T follicular helper cell (primary cell): ENCODE results near the gene GABBR2.
"Not testable (repeated sequence)": the region's sequence is repeated elsewhere in the genome, so short reads cannot be mapped to it uniquely, and the experiment has no call there.

Experiments
- DNase-seq: peaks from one replicate; pipeline ENCODE4 v3.0.0-alpha.2; 2020; ENCODE audit warnings: low read depth

Gene GABBR2

DNA sequence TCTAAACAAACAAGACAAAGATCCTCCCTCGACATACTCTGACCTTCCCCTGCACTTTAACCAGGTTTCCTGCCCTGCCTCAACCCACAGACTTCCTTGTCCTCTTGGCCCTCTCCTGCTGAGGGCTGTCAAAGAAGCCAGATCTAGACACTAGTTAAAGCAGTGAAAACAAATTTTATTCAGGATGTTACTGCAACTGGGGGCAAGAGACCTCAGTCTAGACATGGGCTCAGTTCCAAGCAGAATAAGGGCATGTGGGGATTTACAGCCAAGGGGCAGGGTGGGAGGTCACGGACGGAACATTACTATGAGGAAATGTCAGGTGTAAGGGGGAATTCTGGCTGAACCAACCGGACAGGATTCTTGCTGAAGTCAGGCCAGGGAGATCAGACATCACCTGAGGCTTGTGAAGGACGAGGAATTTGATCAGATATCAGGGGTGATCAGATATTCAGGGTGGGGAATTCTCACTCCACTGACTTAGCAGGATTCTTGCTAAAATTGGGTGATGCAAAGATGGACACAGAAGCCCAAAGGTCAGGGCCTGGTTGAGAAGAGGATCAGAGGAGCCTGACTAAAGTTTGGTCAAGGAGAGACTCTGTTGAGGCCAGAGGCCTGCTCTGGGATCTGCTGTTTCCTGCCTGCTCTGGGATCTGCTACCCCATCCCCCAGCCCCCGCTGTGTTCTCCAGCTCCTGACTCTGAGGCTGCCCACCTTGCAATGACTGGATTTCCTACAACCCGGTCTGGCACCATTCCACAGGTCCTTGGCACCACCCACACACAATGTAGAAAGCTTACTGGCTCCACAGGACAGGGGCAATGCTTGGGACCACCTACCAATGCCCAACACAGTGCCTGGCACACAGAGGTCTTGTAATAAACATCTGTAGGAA, 21.5 kb downstream of the GABBR2 start:
- DNase-seq: no peak

DNA sequence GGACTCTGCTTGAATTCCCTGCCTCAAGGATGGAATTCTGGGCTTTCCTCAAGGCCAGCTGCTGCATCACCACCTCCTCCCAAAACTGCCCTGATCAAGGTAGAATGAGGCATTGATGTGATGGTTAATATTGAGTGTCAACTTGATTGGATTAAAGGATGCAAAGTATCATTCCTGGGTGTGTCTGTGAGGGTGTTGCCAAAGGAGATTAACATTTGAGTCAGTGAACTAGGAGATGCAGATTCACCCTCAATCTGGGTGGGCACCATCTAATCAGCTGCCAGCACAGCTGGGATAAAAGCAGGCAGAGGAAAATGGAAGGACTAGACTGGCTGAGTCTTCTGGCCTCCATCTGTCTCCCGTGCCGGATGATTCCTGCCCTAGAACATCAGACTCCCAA, 23.9 kb downstream of the GABBR2 start:
- not testable (repeated sequence) for DNase-seq

DNA sequence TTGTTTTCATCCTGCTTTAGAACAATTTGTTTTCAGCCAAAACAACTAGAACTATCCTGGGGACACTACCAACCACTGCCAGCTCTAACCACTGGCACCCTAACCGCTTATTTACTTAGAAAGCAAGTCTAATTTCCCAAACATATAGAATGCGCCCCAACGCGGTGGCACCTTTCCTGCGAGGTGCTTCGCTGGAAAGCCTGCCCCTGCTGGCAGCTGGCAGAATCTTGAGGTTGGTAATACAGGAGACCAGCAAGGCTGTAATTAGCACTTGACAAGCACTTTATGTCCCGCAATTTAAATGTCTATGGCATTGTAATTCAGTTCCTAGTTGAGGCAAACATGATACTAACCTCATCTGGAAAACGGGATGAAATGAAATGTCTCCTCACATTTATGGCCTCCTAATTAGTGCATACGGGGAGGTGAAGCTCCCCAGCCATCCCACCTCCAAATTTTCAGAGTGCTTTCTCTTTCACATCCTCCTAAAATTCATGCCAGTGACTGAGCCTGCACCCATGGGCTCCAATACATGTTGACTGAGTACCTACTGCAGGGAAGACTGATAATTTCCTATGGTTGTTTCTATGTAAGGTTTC, 30.4 kb downstream of the GABBR2 start:
- DNase-seq: no peak

DNA sequence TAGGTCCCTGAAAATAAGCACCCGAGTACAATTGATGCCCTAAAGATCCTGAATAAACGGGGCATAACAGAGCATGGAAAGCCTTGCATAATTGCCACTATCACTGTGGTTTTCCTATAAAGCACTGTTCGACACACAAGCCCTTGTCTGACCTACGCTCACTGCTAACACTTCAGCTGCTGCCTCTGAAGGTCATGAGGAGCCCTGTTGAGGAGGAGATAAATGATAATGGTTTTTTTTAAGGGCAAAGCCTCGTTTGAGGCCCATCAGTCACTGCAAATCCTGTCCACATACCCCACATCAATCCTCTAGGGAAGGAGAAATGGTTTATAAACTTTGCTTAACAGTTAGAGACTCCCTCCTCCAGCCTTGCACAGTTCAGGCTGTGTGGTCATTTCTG, 35.1 kb downstream of the GABBR2 start:
- no peak for DNase-seq

DNA sequence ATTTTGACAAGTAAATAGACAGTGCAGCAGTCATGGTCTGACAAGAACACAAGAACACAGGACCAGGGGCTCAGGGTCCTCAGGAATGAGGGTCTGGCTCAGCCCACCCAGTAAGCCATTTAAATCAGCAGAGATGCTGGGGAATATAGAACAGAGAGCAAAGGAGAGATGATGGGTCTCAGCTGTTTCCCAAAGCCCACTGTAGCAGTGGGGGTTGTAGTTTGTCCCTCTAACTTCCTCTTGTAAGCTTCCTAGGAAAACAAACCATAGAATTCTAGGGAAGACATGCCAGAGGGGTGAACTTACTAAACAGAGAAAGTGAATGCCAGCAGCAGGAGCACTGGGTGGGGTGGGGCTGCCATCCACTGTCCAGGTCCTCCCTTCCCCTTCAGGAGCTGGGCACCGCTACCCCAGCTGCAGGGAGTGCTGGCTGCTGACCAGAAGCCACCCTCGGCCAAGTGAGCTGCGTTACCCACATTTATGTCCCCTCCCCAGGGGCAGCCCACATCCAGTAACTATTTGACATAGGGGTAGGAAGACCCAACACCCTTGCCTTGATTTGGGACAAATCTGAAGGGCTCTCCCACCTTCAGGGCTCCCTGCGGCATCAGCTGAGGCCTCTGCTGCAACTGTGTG, 41.6 kb downstream of the GABBR2 start:
- DNase-seq: no peak

DNA sequence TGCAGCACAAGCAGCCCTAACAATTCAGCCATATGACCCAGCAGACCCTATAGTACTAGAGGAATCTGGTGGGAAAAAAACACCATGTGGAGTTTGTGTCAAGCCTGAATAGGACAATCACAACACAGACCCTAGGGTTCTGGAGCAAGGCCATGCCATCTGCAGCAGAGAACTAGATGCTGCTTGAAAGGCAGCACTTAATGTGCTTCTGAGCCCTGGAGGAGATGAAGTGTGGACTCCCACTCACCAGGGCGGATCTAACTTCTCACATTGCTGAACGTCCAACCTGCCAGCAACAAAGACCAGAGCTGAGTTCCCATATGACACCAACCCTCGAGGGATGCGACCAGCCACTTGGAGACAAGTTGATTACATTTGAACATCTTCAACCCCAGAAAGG, 43.2 kb downstream of the GABBR2 start:
- DNase-seq: no peak

DNA sequence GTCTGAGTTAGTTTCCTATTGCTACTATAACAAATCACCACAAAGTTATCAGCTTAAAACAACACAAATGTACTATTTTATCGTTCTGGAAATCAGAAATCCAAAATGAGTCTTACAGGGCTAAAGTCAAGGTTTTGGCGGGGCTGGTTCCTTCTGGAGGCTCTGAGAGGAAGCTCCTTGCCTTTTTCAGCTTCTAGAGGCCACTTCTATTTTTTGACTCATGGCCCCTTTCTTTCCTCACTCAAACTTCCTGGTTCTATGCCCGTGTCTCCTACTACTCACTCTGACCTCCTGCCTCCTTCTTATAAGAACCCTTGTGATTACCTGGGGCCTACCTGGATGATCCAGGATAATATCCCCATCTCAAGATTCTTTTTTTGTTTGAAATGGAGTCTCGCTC, 48.2 kb downstream of the GABBR2 start:
- DNase-seq: no peak

DNA sequence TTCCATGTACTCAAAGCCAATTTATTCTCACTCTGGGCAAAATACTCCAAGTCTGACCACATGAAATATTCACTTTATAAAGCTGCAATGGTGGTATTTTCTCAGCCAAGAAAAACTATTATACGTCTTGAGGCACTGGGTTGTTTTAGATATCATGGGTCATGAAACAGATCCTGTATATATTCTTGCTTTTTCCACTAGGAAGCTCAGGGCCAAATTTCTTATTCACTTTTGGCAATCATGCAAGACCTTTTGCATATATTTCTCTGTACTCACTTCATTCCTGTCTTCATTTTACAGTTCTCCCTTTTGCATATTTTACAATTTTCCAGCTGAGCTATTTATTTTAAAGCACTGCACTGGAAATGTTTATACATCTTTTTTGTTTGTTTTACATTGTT, 49.8 kb downstream of the GABBR2 start:
- no peak for DNase-seq

DNA sequence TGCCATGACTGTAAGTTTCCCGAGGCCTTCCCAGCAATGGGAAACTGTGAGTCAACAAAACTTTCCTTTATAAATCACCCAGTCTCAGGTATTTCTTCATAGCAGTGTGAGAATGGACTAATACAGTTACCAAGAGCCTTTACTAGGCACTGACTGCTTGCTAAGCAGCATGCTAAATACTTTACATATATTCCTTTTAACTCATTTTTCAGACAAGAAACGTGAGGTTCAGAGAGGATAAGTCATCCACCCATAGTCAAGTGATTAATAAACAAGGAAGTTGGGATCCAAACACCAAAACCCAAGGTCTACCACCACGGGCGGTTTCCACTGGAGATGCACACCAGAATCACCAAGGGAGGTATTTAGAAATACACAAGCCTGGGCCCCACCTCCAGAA, 50.8 kb downstream of the GABBR2 start:
- no peak for DNase-seq

DNA sequence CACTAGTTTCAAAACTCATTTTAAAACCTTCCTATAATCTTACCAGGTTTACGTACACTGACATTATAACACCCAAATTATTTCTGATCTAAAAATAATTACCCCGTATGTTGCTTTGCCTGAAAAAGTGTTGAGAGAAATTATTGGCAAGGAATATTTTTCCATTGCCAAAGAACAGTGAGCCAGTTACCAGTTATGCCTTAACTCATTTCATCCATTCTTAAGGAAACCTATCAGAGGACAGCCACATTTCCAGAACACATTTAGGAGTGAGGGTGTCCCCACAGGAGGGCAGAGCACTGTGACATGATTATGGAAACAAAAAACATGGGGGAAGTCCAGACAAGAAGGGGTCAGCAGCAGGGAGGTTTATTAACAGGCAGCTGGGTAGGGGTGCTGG, 52.2 kb downstream of the GABBR2 start:
- no peak for DNase-seq

DNA sequence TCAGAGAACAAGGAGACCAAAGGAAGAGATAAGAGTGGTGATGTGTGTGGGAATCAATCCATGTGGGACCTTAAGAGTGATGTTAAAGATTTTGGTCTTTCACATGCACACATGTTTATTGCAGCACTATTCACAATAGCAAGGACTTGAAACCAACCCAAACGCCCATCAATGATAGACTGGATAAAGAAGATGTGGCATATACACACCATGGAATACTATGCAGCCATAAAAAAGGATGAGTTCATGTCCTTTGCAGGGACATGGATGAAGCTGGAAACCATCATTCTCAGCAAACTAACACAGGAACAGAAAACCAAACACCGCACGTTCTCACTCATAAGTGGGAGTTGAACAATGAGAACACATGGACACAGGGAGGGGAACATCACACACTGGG, 53.3 kb downstream of the GABBR2 start:
- not testable (repeated sequence) for DNase-seq

DNA sequence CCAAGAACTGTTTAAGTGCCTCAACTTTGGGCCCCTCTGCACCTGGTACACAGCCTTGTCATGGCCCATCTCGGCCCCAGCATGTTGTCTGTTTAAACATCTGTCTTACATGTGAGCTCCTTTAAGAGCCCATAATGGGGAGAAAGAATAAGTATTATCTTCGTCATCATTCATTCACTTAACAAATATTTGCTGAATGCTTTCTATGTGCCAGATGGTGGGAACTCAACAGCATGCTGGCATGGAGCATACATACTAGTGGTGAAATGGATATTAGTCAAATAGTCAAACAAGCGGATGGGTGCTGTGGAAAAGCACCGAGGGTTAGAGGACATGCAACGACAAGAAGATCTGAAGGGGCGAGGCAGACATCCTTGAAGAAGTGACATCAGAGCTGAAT, 54.5 kb downstream of the GABBR2 start:
- no peak for DNase-seq

DNA sequence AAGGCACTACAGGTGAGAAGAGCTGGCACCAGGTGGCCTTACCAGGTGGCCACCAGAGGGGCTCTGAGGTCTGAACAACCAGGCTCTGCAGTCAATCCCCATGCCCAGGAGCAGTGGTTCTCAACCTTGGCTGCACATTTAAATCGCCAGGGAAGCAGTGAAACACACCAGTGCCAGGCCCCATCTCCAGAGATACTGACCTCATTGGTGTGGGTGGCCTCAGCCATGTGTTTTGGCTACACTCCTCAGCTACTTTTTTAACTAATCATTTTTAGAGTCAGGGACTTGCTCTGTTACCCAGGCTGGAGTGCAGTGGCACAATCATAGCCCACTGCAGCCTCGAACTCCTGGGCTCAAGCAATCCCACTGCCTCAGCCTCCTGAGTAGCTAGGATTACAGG, 56.0 kb downstream of the GABBR2 start:
- DNase-seq: no peak

DNA sequence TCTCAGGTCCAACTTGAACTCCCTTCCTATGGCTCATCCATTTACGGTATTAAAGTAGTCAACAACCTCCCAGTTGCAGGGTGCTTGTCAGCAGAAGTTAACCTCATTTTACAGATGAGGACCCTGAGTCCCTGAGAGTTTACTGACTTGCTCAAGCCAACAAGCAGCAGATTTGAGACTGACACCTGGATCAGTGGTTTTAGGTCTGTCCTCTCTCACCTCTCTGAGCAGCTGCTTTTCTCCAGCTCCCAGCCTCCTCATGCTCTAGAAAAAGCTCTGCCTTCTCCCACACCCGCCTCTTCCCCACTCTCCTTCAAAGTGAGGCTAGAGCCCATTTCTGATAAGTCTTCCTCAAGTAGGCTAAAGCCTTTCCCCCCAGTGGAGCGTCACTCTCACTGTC, 56.4 kb downstream of the GABBR2 start:
- DNase-seq: no peak

DNA sequence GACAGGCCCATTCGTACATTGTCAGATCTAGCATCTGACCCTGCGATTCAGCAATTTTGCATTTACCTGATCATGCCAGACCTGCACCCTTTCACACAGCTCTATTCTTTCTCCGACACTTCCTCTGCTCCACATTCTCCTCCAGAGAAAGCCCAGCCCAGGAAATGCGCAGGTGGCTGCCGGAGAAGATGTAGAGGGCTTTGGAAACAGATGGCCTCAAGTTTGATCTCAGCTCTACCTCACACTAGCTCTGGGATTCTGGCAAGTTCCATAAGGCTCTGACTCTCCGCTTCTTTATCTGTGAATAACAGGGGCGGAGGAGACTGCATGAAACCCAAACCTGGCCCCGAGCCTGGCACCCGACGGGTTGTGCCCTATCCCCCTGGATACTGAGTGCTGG, 61.5 kb downstream of the GABBR2 start:
- no peak for DNase-seq

DNA sequence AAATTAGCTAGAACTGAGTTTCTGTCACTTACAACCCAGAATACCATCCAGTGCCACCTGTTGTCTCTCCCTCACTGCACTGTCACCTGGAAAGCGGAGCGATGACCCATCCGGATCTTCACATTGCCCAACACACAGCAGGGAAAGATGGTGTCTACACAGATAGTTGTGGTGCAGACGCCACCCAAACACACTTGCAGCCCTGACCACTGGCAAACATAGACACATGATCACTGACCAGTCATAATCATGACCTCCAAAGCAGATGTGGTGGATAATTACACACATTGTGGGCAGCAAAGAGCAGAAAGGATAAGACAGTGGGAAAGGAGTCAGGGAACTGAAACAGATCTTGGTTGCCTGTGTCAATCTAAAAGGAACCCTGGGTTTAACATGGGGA, 64.7 kb downstream of the GABBR2 start:
- DNase-seq: no peak

DNA sequence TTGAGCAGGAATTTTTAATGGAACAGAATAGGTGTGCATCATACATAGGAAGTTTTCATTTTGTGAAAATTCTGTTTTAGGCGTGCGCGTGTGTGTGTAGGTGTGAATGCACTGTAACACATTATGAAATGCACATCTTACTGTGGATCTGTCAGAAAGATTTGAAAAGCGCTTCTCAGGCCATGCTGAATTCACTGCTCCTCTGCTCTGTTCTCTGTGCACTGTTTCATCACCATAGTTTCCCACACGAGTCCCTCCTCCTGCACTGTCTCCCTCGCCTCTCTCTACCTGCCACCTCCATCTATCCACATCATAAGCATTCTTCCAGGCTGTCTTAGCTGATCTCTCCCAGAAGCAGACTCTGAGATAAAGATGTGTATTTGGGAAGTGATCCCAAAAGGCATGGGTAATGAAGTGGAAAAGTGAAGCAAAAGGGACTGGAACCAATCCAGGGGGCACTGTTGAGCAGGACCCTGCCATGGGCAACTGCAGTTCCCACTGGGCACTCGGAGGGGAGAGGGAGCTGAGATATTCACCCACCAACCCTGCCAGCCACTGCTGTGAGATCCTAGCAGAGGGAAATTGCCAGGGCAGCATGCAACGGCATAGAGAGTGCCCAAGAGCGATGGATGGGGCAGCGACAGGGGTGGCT, 65.9 kb downstream of the GABBR2 start:
- no peak for DNase-seq

DNA sequence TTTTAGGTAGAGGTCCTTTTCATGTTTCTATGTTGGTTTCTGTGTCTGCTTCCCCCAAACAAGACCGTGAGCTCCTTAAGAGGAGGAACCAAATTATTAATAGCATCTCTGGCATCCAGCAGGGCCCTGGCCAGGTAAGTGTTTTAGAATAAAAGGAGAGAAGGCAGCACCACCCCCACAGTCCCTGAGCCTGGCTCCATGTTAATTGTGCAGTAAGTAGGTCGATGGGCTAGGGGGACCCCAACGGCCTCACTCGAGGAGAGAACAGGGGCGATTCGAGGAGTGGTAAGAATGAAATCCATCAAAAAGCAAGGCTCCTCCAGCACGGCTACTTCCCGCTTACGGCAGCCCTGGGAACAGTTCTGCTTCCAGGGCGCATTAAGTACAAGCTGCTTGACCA, 67.0 kb downstream of the GABBR2 start:
- no peak for DNase-seq

DNA sequence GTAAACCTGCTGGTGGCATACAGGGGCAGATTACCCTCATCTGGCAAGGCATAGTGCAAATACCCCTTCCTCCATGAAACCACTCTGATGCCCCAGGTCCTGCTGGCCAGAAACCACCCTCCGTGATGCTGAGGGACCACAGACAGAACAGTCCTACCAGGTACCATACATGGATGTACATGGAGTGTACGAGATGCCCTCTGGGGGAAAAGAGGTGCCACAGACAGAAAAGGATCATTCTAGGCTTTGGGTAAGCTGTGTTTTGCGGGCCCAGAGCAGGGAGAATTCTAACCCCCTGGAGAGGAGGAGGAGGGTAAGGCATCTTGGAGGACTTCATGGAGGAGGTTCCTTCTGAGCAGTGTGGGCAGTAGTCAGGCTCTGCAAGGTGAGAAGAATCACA, 68.3 kb downstream of the GABBR2 start:
- no peak for DNase-seq

DNA sequence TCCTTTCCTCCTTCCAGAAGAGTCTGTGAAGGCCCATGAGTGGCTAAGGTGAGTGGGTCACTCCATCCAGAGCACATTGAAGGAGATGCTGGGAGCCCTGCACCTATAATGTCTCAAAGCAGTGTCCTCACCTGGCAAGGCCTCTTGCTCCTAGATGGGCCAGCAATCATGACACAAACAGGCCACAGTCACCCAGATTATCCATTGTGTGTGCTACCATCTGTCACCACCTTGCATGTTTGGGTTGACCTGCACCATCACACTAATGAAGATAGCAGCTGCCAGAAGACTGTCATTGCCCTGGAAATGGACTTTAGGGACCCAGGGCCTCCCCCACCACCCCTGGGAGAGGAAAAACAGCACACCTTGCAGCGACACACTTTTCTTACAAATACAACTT, 69.6 kb downstream of the GABBR2 start:
- no peak for DNase-seq

DNA sequence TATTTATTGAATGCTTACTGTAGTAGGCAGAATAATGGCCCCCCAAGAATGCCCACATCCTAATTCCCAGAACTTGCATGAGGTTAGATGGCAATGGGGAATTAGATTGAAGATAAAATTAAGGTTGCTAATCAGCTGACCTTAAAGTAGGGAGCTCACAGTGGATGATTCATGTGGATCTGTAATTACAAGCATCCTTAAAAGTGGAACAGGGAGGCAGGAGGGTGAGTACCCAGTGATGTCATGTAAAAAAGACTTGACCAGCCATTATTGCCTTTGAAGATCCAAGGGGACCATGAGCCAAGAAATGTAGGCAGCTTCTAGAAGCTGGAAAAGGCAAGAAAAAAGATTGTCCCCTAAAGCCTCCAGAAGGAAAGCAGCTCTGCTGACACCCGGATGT, 71.4 kb downstream of the GABBR2 start:
- DNase-seq: no peak

DNA sequence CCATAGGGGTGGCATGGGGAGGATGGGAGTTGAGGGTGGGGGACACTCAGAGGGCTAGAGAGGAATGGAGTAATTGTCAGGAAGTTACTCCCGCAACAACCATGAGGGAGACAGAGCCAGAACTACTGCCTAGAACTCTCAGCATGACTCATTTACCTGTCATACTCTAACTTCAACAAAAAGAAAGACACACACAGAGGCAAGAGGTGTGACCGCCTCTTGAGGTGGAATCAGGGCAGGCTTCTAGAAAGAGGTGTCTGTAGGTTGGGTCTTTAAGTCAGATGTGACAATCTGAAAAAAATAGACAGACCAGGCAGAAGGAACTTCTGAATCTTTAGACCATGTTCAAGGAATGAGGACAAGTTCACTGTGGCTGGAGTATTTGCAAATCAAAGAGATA, 73.4 kb downstream of the GABBR2 start:
- DNase-seq: no peak
